B cell (primary cell): ENCODE results near the gene OTOP3.

Experiments
- EZH2 ChIP-seq: IDR thresholded peaks from 2 replicates; pipeline ENCODE4 v1.6.1; 2012; ENCODE audit warnings: borderline replicate concordance, low read depth, mild to moderate bottlenecking, moderate library complexity, low read length; ENCODE audit not compliant: insufficient read depth, poor library complexity, severe bottlenecking
- TF ChIP-seq, protein P1 (sequence below): fragments of 200-600 bp; IDR thresholded peaks from one replicate; pipeline ENCODE4 v1.8.0; 2022; ENCODE audit warnings: antibody characterized with exemption, mild to moderate bottlenecking

DNA sequence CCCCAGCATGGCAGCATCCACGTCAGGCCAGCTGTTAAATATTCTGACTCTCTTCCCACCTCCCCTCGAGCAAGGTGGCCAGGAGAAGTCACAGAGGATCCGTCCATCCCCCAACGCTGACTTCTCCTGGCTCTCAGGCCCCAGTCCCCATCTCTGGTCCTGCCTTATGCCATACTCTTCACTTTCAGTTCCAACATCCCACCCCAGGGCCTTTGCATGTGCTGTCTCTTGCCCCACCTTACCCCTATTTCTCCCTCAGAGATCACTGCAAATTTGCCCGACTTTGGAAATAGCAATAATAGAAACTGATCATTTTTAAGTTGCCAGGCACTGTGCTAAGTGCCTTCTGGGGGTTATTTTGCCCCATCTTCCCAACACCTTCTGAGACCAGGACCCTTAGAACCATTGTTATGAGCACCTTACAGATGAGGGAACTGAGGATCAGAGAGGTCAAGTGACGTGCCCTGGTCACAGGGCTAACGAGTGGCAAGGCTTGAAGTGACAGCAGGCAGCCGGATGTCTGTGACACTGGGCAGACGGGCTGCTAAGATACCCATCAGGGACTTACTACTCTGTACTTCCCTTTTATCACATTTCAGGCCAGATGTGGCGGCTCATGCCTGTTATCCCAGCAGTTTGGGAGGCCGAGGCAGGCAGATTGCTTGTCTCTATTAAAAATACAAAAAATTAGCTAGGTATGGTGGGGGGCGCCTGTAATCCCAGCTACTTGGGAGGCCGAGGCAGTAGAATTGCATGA is 19.1 kb downstream of the OTOP3 start:
- TF ChIP-seq, protein P1, sequence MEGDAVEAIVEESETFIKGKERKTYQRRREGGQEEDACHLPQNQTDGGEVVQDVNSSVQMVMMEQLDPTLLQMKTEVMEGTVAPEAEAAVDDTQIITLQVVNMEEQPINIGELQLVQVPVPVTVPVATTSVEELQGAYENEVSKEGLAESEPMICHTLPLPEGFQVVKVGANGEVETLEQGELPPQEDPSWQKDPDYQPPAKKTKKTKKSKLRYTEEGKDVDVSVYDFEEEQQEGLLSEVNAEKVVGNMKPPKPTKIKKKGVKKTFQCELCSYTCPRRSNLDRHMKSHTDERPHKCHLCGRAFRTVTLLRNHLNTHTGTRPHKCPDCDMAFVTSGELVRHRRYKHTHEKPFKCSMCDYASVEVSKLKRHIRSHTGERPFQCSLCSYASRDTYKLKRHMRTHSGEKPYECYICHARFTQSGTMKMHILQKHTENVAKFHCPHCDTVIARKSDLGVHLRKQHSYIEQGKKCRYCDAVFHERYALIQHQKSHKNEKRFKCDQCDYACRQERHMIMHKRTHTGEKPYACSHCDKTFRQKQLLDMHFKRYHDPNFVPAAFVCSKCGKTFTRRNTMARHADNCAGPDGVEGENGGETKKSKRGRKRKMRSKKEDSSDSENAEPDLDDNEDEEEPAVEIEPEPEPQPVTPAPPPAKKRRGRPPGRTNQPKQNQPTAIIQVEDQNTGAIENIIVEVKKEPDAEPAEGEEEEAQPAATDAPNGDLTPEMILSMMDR: no peak
- no peak for TF ChIP-seq EZH2
